ENCODE data around the gene PIEZO2.
"Not testable (repeated sequence)": the region's sequence is repeated elsewhere in the genome, so short reads cannot be mapped to it uniquely, and the experiment has no call there.

Gene PIEZO2

GRCh38 chr18:10682368-10682714 is 467.0 kb downstream of the PIEZO2 start:
- DNase-seq (ENCODE audit: low spot score), result no peak

GRCh38 chr18:10681581-10682367 is 467.6 kb downstream of the PIEZO2 start:
- DNase-seq (ENCODE audit: low spot score), result no peak

- DNase-seq (ENCODE audit: low spot score), result no peak
Observed at GRCh38 chr18:10680271-10680596, 469.1 kb downstream of the PIEZO2 start.

- DNase-seq (ENCODE audit: low spot score), result no peak
Observed at GRCh38 chr18:10679557-10680270, 469.7 kb downstream of the PIEZO2 start.

GRCh38 chr18:10671441-10671840 is 477.9 kb downstream of the PIEZO2 start:
- DNase-seq (ENCODE audit: low spot score), result no peak

GRCh38 chr18:10670856-10671255 is 478.5 kb downstream of the PIEZO2 start:
- DNase-seq (ENCODE audit: low spot score), result no peak

GRCh38 chr18:10669441-10670100 is 479.8 kb downstream of the PIEZO2 start:
- no peak for DNase-seq (ENCODE audit: low spot score)

- no peak for DNase-seq (ENCODE audit: low spot score)
Observed at GRCh38 chr18:10663750-10664149, 485.6 kb downstream of the PIEZO2 start.

- DNase-seq (ENCODE audit: low spot score), result peak; percentile 9
Observed at GRCh38 chr18:10661317-10661716, 488.1 kb downstream of the PIEZO2 start.

- DNase-seq (ENCODE audit: low spot score), result no peak
Observed at GRCh38 chr18:10660179-10660884, 489.0 kb downstream of the PIEZO2 start.

GRCh38 chr18:10659594-10659993 is 489.8 kb downstream of the PIEZO2 start:
- no peak for DNase-seq (ENCODE audit: low spot score)

- DNase-seq (ENCODE audit: low spot score), result no peak
Observed at GRCh38 chr18:10659000-10659399, 490.4 kb downstream of the PIEZO2 start.

- DNase-seq (ENCODE audit: low spot score), result not testable (repeated sequence)
Observed at GRCh38 chr18:10644003-10644402, 505.4 kb downstream of the PIEZO2 start.

- DNase-seq (ENCODE audit: low spot score), result not testable (repeated sequence)
Observed at GRCh38 chr18:10642915-10643524, 506.3 kb downstream of the PIEZO2 start.

GRCh38 chr18:10638539-10638885 is 510.9 kb downstream of the PIEZO2 start:
- not testable (repeated sequence) for DNase-seq (ENCODE audit: low spot score)

GRCh38 chr18:10637858-10638538 is 511.4 kb downstream of the PIEZO2 start:
- not testable (repeated sequence) for DNase-seq (ENCODE audit: low spot score)

- DNase-seq (ENCODE audit: low spot score), result not testable (repeated sequence)
Observed at GRCh38 chr18:10629076-10629475, 520.3 kb downstream of the PIEZO2 start.

GRCh38 chr18:10626606-10627213 is 522.7 kb downstream of the PIEZO2 start:
- not testable (repeated sequence) for DNase-seq (ENCODE audit: low spot score)

GRCh38 chr18:10623606-10624005 is 525.8 kb downstream of the PIEZO2 start:
- DNase-seq (ENCODE audit: low spot score), result not testable (repeated sequence)

- DNase-seq (ENCODE audit: low spot score), result not testable (repeated sequence)
Observed at GRCh38 chr18:10622982-10623381, 526.4 kb downstream of the PIEZO2 start.

Data from SW480 (cell line).